Choroid plexus epithelial cell (primary cell): Measurements from ENCODE around the gene DPF3.

Experiments used
- DNase-seq: peaks from one replicate; pipeline ENCODE4 v3.0.0-alpha.2; 2010; ENCODE audit warnings: low read depth
- H3K4me3 ChIP-seq: 2 replicates; pipeline ENCODE4 v1.5.1; 2011; ENCODE audit warnings: low read depth, mild to moderate bottlenecking, control low read depth, low read length, moderate library complexity
- TF ChIP-seq, protein P1 (sequence below): conservative IDR thresholded peaks from 2 replicates; pipeline ENCODE4 v1.5.1; 2011; ENCODE audit warnings: low read depth, mild to moderate bottlenecking, control low read depth, inconsistent platforms, low read length, moderate library complexity

Gene DPF3

DNA sequence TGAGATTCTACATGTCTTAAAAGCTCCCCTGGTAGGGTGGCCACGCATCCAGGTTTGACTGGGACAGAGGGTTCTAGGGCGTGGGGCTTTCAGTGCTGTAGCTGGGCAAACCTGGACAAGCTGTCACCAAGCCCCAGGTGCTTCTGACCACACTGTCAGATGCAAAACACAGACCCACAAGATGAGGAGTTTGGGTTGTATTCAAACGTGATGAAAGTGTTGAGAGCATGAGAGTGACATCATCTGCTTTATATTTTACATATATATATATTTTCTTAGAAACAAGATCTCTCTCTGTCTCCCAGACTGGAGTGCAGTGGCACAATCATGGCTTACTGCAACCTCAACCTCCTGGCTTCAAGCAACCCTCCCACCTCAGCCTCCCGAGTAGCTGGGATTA is 210.1 kb downstream of the DPF3 start:
- H3K4me3 ChIP-seq = no peak overlapping the region
- no peak for DNase-seq
- TF ChIP-seq, protein P1, sequence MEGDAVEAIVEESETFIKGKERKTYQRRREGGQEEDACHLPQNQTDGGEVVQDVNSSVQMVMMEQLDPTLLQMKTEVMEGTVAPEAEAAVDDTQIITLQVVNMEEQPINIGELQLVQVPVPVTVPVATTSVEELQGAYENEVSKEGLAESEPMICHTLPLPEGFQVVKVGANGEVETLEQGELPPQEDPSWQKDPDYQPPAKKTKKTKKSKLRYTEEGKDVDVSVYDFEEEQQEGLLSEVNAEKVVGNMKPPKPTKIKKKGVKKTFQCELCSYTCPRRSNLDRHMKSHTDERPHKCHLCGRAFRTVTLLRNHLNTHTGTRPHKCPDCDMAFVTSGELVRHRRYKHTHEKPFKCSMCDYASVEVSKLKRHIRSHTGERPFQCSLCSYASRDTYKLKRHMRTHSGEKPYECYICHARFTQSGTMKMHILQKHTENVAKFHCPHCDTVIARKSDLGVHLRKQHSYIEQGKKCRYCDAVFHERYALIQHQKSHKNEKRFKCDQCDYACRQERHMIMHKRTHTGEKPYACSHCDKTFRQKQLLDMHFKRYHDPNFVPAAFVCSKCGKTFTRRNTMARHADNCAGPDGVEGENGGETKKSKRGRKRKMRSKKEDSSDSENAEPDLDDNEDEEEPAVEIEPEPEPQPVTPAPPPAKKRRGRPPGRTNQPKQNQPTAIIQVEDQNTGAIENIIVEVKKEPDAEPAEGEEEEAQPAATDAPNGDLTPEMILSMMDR = no peak

DNA sequence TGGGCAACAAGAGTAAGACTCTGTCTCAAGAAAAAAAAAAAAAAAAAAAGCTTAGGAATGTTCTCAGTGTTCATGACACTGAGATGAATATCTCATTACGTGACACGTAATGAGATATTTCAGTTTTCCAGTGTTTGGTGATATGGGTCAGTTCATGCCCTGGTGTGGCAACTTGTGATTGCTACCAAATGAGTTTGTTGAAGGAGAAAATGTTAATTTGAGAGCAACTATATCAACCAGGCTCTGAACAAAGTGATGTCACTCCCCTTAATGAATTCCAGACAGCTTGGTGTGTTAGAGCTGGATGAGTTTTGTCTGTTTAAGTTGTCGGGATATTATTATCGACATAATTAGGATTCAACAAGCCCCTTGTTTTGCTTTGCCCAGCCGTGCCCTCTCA is 211.7 kb downstream of the DPF3 start:
- H3K4me3 ChIP-seq = no peak overlapping the region
- peak; percentile 26 for DNase-seq
- TF ChIP-seq, protein P1 = no peak

DNA sequence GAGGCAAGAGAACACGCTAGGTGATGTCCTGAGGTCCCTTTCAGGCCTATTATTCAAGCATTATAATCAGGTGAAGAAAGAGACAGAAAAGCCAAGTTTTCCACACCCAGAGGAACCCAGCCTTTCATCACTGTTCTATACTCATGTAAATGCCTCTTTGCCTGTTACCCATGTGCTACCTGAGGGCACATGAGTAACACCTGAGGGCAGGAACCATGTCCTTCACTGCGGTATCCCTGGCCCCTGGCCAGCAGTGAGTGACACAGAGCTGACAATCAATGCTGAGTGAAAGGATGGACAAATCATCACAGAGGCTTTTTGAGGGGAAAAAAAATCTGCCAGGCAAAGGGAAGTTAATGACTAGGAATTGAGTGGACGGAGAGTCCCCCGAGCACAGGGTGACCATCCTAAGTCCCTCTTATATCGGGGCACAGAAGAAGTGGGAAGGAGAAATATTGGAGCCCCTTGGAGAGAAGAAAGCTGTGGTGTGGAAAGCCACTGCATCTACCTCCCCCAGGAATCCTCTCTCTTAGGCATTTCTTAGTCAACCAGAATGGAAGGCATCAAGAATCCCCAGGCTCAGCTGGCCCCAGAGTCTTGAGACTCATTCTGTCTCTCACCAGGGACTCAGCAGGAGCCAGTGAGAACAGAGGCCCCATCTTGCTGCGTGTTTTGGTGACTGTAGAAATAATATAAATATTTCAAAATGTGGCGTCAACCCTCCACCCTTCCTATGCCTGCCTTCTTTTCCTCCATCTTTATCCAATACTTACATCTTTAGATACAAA is 212.9 kb downstream of the DPF3 start:
- TF ChIP-seq, protein P1 = no peak
- no peak overlapping the region for H3K4me3 ChIP-seq
- DNase-seq = peak; percentile 42

DNA sequence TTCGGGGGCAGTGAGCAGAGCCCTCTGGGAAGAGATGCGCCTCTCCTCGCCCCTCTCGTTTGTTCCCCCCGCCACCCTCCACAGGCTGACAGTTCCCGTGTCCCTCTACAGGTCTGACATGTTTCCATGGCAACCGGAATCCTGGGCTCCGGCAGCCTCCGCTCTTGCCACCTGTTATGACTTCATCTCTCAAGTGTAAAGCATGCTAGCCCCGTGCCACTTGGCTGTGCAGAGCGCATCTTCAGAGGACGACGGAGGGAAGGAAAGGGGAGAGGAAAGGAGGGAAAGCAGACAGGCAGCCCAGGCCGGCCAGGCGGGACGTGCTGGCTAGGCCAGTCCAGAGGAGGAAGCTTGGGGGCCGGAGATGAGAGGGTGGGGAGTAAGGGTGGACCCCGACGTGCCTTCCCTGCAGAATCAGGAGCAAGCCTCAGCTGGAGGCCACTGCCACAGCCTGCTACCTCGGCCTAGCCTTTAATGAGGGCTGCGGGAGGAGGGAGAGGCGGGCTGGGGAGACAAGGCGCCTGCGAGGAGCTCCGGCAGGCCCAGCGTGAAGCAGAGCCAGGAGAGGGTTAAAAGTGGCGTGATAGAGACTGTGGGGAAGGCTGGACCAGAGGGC is 214.3 kb downstream of the DPF3 start:
- no peak for DNase-seq
- TF ChIP-seq, protein P1 = no peak
- no peak overlapping the region for H3K4me3 ChIP-seq

DNA sequence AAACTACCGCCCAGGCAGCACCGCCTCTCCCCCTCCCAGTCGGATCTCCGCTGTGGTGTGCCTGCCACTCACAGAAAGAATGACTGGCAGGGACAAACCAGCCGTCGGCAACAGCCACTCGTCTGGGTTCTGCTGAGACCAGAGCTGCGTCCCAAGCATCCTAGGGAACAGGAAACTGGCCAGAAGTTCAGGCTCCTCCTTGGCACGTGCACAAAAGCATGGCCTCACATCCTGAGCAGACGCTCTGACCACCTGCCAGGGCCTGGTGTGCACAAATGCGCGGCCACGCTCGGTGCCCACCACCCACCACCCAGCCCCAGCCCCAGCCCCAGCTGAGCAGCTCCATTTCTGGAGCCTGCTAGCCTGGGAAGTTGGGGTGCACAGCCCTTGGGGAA is 214.8 kb downstream of the DPF3 start:
- H3K4me3 ChIP-seq = no peak overlapping the region
- peak; percentile 60 for DNase-seq
- TF ChIP-seq, protein P1 = no peak

DNA sequence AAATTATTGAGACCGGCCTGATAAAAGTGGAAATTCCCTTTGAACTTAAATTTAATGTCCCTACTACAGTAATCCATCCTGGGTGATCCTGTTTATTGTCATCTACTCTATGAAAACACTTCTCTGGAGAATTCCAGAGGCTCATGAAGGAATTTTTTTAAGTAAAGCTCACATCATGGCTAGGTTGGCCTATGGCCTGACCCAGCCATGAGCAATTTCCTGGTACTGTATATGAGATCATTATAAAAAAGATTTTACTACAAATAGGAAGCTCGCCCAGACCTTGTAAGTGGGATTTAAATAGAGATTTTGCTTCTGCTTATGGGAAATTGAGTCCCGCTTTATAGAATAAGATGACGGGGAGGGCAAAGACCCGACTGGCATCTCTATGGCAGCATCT is 215.5 kb downstream of the DPF3 start:
- TF ChIP-seq, protein P1 = no peak
- H3K4me3 ChIP-seq = no peak overlapping the region
- DNase-seq = peak; percentile 69

DNA sequence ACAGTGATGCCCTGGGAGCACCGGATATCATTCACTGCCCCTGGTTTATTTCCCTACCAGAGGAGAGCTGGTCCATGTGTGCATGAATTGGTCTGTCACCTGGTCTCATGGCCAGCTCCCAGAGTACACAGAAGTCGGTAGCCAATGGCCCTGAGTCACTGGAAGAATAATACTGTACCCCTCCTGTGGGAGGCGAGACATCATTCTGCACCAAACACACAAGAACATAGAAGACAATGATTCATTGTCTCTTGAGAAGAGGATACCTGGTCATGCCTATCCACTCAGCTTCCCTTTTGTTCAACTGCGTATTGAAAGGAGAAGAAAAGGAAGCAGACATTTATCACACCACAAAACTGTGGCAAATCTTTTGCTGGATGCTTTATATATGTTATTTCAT is 216.2 kb downstream of the DPF3 start:
- TF ChIP-seq, protein P1 = no peak
- H3K4me3 ChIP-seq = no peak overlapping the region
- no peak for DNase-seq
